ENCODE measurements around the gene STK35.

GRCh38 chr20:2151858-2152281 lies 50.2 kb downstream of the STK35 start:
- no peak for TF ChIP-seq CTCF (conservative IDR thresholded peaks at IDR 0.05; ENCODE audit: low read depth in 2 of 2)
- TF ChIP-seq POLR2AphosphoS5 (IDR thresholded peaks at IDR 0.05; ENCODE audit: low read depth) = no peak
- TF ChIP-seq EZH2 (IDR thresholded peaks at IDR 0.05; ENCODE audit: low read depth, unreplicated experiment) = no peak
- no peak for TF ChIP-seq REST (IDR thresholded peaks at IDR 0.05; ENCODE audit: unreplicated experiment)
- no peak for TF ChIP-seq JUNB (IDR thresholded peaks at IDR 0.05; ENCODE audit: unreplicated experiment)
- no peak for TF ChIP-seq EZH2phosphoT487 (IDR thresholded peaks at IDR 0.05; ENCODE audit: unreplicated experiment)
- TF ChIP-seq CREB1 (CRISPR knock-in tag; IDR thresholded peaks at IDR 0.05; ENCODE audit: low read depth) = no peak
- no peak for TF ChIP-seq STAT1 (IDR thresholded peaks at IDR 0.05; ENCODE audit: unreplicated experiment)
